ENCODE results near the gene LENG8. TPM values are rescaled to one million over a fixed set of nuclear protein-coding genes. Genes with fewer than 3 reads are reported as not detected.
A peak's percentile ranks its signal among the peaks of the same experiment; 100 is the strongest.
"Not testable (repeated sequence)": the region's sequence is repeated elsewhere in the genome, so short reads cannot be mapped to it uniquely, and the experiment has no call there.

LENG8 gene
- total and polyA plus RNA-seq, 5 experiments from 2014 or later, result 4.5 to 639 (median 8.6) TPM

- Mint-ChIP-seq H3K36me3 (no peaks in the 10 kb centered on the region), H3K9me3 (no peaks in the 10 kb centered on the region), H3K27me3 (peaks cover 15 to 56% (median 36%) of the 10 kb centered on the region in 5 donors), H3K27ac (no peak overlapping the region), H3K4me1 (peaks cover 3 to 25% (median 12%) of the 10 kb centered on the region in 4 donors), H3K4me3 (no peak overlapping the region)
- ATAC-seq (no peak), DNase-seq (no peak)
- POLR2A ChIA-PET, result no interaction called here
Measured at GRCh38 chr19:54482889-54483288, 33.9 kb downstream of the LENG8 start.

DNA sequence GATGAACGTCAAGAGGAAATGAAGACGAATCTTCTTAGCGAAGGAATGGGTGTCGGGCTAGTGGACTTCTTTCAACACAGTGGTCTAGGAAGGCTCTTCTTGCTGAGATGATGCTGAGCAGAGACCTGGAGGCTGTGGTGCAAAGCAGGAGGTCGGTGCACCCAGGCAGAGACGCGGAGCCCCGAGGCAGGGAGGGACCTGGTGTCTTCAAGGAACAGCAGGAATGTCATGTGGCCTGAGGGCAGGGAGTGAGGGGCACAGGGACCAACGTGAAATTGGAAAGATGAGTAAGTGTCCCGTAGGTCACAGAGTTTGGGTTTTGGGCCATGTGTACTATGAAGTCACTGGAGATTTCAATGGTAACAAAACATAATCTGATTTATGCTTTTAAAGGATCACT is 35.5 kb downstream of the LENG8 start:
- no peak overlapping the region for H3K4me3 Mint-ChIP-seq
- peaks cover 11 to 41% (median 25%) of the 10 kb centered on the region in 5 donors for H3K27me3 Mint-ChIP-seq
- H3K36me3 Mint-ChIP-seq, result no peaks in the 10 kb centered on the region
- H3K27ac Mint-ChIP-seq, result no peak overlapping the region
- no peaks in the 10 kb centered on the region for H3K9me3 Mint-ChIP-seq
- DNase-seq (no peak), ATAC-seq (no peak)
- POLR2A ChIA-PET, result no interaction called here
- H3K4me1 Mint-ChIP-seq, result peaks cover 0 to 21% (median 12%) of the 10 kb centered on the region in 4 donors

- no peaks in the 10 kb centered on the region for H3K36me3 Mint-ChIP-seq
- no peak overlapping the region for H3K4me3 Mint-ChIP-seq
- H3K4me1 Mint-ChIP-seq, result peaks cover 2 to 17% (median 12%) of the 10 kb centered on the region in 4 donors
- POLR2A ChIA-PET, result no interaction called here
- no peak for ATAC-seq
- no peaks in the 10 kb centered on the region for H3K9me3 Mint-ChIP-seq
- H3K27ac Mint-ChIP-seq, result no peak overlapping the region
- DNase-seq, result no peak
- peaks cover 11 to 37% (median 17%) of the 10 kb centered on the region in 5 donors for H3K27me3 Mint-ChIP-seq
Measured at GRCh38 chr19:54485851-54486250, 36.9 kb downstream of the LENG8 start.

DNA sequence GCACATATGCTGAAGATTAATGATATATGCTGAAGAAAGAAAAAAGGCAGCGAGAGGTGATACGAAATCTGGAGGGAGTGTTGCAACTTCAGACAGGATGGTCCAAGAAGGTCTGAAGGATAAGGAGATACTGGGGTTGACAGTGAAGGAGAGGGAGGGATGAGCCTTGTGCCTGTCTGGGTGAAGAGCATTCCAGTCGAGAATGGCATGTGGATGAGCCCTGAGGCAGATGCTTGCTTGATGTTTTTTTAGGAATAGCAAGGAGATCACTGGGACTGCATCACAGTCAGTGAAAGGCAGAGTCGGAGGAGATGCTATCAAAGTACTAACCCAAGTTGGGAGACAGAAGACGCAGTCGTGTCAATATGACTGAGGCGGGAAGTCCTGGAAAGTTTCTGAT is 40.3 kb downstream of the LENG8 start:
- no peak for ATAC-seq
- Mint-ChIP-seq H3K4me1 (peaks cover 0 to 2% (median 0%) of the 10 kb centered on the region in 4 donors), H3K9me3 (no peaks in the 10 kb centered on the region), H3K27ac (no peak overlapping the region), H3K4me3 (no peak overlapping the region), H3K27me3 (peaks cover 5 to 44% (median 26%) of the 10 kb centered on the region in 5 donors), H3K36me3 (no peaks in the 10 kb centered on the region)
- DNase-seq, result no peak
- POLR2A ChIA-PET, result no interaction called here

GRCh38 chr19:54489766-54490165 is 40.8 kb downstream of the LENG8 start:
- no peak overlapping the region for H3K4me3 Mint-ChIP-seq
- no peaks in the 10 kb centered on the region for H3K9me3 Mint-ChIP-seq
- peaks cover 5 to 42% (median 24%) of the 10 kb centered on the region in 5 donors for H3K27me3 Mint-ChIP-seq
- peaks cover 0 to 2% (median 0%) of the 10 kb centered on the region in 4 donors for H3K4me1 Mint-ChIP-seq
- POLR2A ChIA-PET, result no interaction called here
- ATAC-seq (no peak), DNase-seq (no peak)
- no peaks in the 10 kb centered on the region for H3K36me3 Mint-ChIP-seq
- no peak overlapping the region for H3K27ac Mint-ChIP-seq

DNA sequence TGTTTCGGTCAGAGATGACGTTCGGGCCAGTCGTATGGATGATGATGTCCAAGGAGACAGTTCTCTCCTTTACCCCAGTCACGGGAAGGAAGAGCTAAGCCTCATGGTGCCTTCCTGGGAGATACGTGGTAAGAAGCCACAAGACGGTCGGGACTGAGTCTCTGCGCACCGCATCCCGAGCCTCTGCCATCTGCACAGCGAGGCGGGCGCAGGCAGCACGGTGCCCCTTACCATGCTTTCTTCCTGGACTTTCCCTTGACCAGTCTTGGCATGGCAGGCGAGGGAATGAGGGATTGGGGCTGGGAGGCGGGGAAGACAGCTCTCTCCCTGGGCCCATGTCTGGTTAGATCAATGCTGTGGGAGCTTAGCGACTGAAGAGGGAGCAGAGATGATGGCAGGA is 43.6 kb downstream of the LENG8 start:
- POLR2A ChIA-PET, result no interaction called here
- ATAC-seq (no peak), DNase-seq (no peak)
- Mint-ChIP-seq H3K9me3 (no peaks in the 10 kb centered on the region), H3K27me3 (peaks cover 9 to 46% (median 27%) of the 10 kb centered on the region in 5 donors), H3K27ac (no peak overlapping the region), H3K36me3 (no peaks in the 10 kb centered on the region), H3K4me3 (no peak overlapping the region), H3K4me1 (peaks cover 2 to 3% (median 2%) of the 10 kb centered on the region in 4 donors)

DNA sequence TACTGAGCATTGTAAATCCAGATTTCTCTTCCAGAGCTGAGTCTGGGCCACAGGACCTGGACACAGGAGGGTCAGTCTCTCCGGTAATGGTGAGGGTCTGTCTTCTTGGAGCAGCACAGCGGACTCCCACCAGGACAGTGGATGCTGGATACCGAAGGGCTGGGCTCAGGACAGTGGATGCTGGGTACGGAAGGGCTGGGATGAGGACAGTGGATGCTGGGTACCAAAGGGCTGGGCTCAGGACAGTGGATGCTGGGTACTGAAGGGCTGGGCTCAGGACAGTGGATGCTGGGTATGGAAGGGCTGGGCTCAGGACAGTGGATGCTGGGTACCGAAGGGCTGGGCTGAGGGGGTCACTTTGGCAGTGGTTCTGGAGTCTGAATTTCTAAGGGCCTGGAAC is 44.1 kb downstream of the LENG8 start:
- H3K4me3 Mint-ChIP-seq, ATAC-seq, H3K4me1 Mint-ChIP-seq, POLR2A ChIA-PET, H3K9me3 Mint-ChIP-seq, DNase-seq, H3K36me3 Mint-ChIP-seq: not testable (repeated sequence)
- H3K27ac Mint-ChIP-seq, result peak overlapping the region in 1 of 10 donors; percentile 9
- peaks cover 9 to 46% (median 27%) of the 10 kb centered on the region in 5 donors for H3K27me3 Mint-ChIP-seq

GRCh38 chr19:54493967-54494585 is 45.1 kb downstream of the LENG8 start:
- Mint-ChIP-seq H3K27ac (no peak overlapping the region), H3K27me3 (peaks cover 9 to 49% (median 27%) of the 10 kb centered on the region in 5 donors), H3K36me3 (no peaks in the 10 kb centered on the region), H3K9me3 (no peaks in the 10 kb centered on the region), H3K4me3 (no peak overlapping the region), H3K4me1 (peaks cover 4 to 14% (median 12%) of the 10 kb centered on the region in 4 donors)
- DNase-seq (no peak), ATAC-seq (no peak)
- POLR2A ChIA-PET, result no interaction called here

- H3K9me3 Mint-ChIP-seq, H3K27ac Mint-ChIP-seq, POLR2A ChIA-PET, H3K36me3 Mint-ChIP-seq, DNase-seq, H3K4me3 Mint-ChIP-seq: not testable (repeated sequence)
- H3K27me3 Mint-ChIP-seq, result peaks cover 14 to 55% (median 31%) of the 10 kb centered on the region in 5 donors
- ATAC-seq, result peak in 1 of 2 donors; percentile 57
- peaks cover 7 to 18% (median 14%) of the 10 kb centered on the region in 4 donors for H3K4me1 Mint-ChIP-seq
Measured at GRCh38 chr19:54495284-54495683, 46.3 kb downstream of the LENG8 start.

- peaks cover 14 to 52% (median 34%) of the 10 kb centered on the region in 5 donors for H3K27me3 Mint-ChIP-seq
- H3K4me3 Mint-ChIP-seq, result peak overlapping the region in 7 of 10 donors; percentile 19 to 61 (median 51)
- H3K36me3 Mint-ChIP-seq, H3K9me3 Mint-ChIP-seq, POLR2A ChIA-PET, DNase-seq: not testable (repeated sequence)
- peak; percentile 86 to 88 for ATAC-seq
- peak overlapping the region in 2 of 10 donors; percentile 3 to 27 for H3K27ac Mint-ChIP-seq
- H3K4me1 Mint-ChIP-seq, result peaks cover 6 to 18% (median 14%) of the 10 kb centered on the region in 4 donors
Measured at GRCh38 chr19:54497747-54498450, 48.9 kb downstream of the LENG8 start.

DNA sequence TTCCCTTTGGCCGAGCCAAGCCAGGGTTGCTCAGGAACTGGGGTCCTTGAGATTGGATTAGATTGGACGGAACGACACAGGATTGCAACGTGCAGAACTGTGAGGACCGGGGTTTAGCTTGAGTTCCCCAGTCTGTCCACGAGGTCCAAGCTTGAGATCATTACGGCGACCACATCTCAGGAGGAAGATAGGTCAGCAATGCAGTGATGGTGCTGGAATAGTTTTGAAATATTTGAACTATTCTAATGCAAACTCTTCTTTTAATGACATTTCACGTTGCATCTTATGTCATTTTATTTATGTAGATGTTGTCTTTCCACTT is 49.4 kb downstream of the LENG8 start:
- H3K27me3 Mint-ChIP-seq, result peaks cover 10 to 47% (median 31%) of the 10 kb centered on the region in 5 donors
- peaks cover 6 to 18% (median 14%) of the 10 kb centered on the region in 4 donors for H3K4me1 Mint-ChIP-seq
- ATAC-seq, H3K27ac Mint-ChIP-seq, DNase-seq, POLR2A ChIA-PET, H3K9me3 Mint-ChIP-seq, H3K36me3 Mint-ChIP-seq: not testable (repeated sequence)
- peak overlapping the region in 3 of 10 donors; percentile 19 to 31 (median 29) for H3K4me3 Mint-ChIP-seq

DNA sequence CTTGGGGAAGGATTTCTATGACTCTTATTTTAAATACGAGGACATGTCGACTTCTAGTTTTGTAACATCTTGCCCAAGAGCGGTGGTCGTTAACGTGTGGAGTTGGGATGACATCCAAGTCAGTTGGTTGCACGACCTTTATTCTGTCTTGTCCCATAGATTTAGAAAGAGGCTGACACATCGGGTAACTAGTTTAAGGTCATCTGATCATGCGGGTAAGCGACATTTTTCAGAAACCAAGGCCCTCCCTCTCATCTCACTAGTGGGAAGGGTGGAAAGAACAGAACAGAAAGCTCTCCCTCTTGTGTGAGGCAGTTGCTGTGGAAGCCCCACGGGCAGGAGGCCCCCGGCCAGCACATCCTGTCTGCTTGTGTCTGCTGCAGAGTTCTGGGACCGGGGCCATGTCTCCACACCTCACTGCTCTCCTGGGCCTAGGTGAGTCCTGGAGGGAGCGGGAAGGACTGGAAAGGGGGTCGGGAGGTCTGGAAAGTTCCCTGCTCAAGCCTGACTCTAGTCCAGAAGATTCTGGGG is 53.6 kb downstream of the LENG8 start, which contains the start of gene LAIR2:
Gene LAIR2, plus strand, starts transcription at position 314 of the 531 bp plus-strand sequence. Its CDS starts 88 bp downstream, at position 402.
- H3K4me1 Mint-ChIP-seq, result peaks cover 5 to 26% (median 13%) of the 10 kb centered on the region in 4 donors
- H3K27ac Mint-ChIP-seq, result no peak within 1 kb of the TSS
- no peaks in the 10 kb centered on the region for H3K36me3 Mint-ChIP-seq
- H3K9me3 Mint-ChIP-seq, result peaks cover 0 to 3% (median 0%) of the 10 kb centered on the region in 9 donors
- peak within 1 kb of the TSS in 1 of 10 donors; percentile 22 for H3K4me3 Mint-ChIP-seq
- POLR2A ChIA-PET, result no interaction called here
- H3K27me3 Mint-ChIP-seq, result peaks cover 9 to 54% (median 27%) of the 10 kb centered on the region in 5 donors
- ATAC-seq (no peak), DNase-seq (no peak)

DNA sequence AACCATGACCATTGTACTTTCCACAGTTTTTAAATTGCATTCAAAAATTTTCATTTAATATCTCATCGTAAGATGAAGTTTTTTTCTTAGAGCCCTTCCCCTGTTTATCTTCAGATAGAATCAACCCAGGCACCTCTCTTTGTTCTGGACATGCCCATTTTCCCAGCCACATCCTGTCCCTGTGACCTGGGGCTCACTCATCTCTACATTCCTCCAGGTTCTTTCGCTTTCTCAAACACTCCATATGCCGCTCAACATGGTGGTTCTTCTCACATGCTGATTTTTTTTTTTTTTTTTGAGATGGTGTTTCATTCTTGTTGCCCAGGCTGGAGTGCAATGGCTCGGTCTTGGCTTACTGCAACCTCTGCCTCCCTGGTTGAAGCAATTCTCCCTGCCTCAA is 56.5 kb downstream of the LENG8 start:
- H3K27ac Mint-ChIP-seq, ATAC-seq, H3K4me3 Mint-ChIP-seq, H3K9me3 Mint-ChIP-seq, H3K36me3 Mint-ChIP-seq, DNase-seq, POLR2A ChIA-PET: not testable (repeated sequence)
- peaks cover 0 to 22% (median 4%) of the 10 kb centered on the region in 4 donors for H3K4me1 Mint-ChIP-seq
- peaks cover 7 to 46% (median 22%) of the 10 kb centered on the region in 5 donors for H3K27me3 Mint-ChIP-seq

Measured in naive thymus-derived CD8-positive, alpha-beta T cell (primary cell).